GM12875 (cell line): ENCODE measurements around the gene FKBP1B.
"Not testable (repeated sequence)": the region's sequence is repeated elsewhere in the genome, so short reads cannot be mapped to it uniquely, and the experiment has no call there.

ENCODE experiments used
- H3K4me3 ChIP-seq: one replicate; pipeline ENCODE4 v1.5.1; 2011; ENCODE audit warnings: low read depth, low read length, control low read depth
- TF ChIP-seq, protein P1 (sequence below): IDR thresholded peaks from 2 replicates; pipeline ENCODE4 v1.5.1; 2011; ENCODE audit warnings: low read depth, mild to moderate bottlenecking, control low read depth, inconsistent platforms, low read length, moderate library complexity, borderline replicate concordance; ENCODE audit not compliant: insufficient read depth

Gene FKBP1B

DNA sequence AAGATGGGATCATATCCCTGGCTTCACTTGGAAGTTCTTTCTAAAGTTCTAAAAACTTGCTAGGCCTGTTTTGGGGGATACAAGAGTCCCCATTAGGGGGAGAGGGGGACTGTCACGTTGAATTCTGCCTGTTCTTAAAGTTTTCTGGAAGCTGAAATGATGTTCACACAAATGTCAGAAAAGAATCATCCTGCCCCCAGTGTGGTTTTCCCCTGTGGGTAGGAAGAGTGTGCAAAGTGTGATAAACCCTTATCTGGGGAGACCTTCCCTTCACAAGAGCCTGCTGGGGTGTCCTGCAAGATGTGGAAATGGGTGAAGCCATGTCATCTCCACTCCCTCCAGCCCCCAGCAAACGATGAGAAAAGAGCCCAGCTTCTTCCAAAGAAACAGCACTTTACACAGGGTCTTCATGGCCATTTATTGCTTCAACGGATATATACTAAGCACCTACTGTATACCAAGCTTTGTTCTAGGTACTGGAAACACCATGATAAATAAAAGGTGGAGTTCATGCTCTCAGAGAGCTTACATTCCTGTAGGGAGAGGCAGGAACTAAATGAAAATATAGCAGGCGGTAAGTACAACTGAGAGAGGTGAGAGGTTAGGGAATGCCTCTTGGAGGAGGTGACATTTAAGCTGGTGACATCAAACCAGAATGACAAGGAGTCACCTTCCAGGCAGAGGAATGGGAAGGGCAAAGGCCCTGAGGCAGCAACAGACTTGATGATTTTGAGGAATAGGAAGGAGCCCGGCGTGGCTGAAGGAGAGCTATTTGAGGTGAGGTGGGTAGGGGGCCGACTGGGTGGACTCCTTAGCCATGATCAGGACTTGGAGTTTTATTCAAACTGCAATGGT, 38.1 kb upstream of the FKBP1B start:
- H3K4me3 ChIP-seq: no peak overlapping the region
- TF ChIP-seq, protein P1, sequence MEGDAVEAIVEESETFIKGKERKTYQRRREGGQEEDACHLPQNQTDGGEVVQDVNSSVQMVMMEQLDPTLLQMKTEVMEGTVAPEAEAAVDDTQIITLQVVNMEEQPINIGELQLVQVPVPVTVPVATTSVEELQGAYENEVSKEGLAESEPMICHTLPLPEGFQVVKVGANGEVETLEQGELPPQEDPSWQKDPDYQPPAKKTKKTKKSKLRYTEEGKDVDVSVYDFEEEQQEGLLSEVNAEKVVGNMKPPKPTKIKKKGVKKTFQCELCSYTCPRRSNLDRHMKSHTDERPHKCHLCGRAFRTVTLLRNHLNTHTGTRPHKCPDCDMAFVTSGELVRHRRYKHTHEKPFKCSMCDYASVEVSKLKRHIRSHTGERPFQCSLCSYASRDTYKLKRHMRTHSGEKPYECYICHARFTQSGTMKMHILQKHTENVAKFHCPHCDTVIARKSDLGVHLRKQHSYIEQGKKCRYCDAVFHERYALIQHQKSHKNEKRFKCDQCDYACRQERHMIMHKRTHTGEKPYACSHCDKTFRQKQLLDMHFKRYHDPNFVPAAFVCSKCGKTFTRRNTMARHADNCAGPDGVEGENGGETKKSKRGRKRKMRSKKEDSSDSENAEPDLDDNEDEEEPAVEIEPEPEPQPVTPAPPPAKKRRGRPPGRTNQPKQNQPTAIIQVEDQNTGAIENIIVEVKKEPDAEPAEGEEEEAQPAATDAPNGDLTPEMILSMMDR: no peak

DNA sequence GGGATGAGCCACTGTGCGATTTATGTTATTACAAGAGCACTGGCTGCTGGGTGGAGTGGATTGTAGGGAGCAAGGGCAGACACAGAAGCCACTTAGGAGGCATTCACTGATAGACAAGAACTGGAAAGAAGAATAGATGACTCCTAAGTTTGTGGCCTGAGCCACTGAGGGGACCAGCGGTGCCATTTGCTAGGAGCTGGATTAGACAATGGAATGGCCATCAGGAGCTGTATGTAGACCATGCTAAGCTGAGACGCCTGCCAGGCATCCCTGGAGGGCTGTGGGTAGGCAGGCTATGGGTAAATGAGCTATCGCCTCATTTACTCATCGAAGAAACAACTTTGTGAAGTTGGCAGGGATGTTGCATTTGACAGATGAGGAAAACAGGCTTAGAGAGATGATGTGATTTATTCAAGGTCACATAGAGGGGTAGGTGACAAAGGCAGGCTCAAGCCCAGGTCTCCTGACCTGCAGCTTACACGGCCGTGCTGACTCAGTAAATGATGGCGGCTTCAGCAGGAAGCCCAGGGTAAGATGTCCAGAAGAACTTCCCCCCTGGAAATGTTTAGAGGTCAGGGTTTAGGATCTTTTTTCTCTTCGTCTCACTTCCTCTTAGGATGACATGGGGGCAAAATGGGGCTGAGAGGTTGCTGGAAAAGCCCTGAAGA, 36.9 kb upstream of the FKBP1B start:
- TF ChIP-seq, protein P1: no peak
- no peak overlapping the region for H3K4me3 ChIP-seq

DNA sequence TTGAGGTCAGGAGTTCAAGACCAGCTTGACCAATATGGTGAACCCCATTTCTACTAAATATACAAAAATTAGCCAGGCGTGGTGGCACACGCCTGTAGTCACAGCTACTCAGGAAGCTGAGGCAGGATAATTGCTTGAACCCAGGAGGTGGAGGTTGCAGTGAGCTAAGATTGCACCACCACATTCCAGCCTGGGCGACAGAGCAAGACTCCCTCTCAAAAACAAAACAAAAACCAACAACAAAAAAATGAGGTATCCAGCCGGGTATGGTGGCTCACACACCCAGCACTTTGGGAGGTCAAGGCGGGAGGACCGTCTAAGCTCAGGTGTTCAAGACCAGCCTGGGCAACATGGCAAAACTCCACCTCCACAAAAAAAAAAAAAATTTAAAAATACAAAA, 34.6 kb upstream of the FKBP1B start:
- not testable (repeated sequence) for H3K4me3 ChIP-seq

DNA sequence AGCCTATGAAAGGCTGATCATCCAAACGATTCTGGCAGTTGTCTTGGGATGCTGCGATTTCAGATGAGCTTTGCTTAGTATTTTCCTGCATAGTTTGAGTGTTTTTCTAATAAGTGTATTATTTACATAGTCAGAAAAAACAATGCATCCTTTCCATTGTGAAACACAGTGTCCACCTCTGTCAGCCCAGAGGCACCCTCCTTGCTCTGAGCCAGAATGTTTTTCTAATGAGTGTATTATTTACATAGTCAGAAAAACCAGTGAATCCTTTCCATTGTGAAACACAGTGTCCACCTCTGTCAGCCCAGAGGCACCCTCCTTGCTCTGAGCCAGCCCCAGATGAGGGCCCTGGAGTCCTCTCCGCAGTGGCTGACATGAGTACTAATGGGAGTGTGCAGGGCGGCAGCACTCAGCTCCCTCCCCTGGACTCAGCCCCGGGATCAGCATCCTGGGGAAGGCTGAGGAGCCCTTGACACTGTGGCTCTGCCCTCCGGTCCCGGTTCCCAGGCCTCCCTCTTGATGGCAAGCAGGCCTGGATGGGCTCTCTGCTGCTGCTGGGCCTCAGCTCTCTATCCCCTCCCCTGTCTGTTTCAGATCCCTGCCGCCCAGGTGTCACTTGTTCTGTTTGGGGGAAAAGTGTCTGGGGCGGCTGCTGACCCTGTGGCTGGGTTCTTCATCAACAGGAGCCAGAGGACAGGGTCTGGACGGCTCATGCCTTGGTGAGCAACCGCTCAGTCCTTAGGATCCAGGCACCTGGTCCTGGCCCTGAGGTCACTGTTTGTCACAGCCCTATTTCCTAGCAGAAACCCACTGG, 33.8 kb upstream of the FKBP1B start:
- TF ChIP-seq, protein P1: no peak
- H3K4me3 ChIP-seq: no peak overlapping the region

DNA sequence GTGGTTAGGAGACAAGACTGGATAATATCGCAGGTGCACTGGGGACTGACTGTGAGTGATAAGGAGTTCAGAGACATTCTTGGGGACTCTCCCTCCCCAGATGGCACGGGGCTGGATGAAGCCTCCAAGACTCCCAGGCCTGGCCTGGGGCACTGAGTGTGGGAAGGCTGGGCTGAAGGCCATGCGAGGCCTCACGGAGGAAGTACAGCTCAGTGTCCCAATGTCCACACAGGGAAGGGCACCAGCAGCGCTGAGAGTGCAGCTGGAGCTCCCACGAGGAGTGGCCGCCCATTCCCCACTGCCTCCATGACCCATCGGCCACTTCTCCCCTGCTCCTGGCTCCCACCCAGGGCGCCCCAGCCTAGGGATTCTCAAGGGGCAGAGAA, 33.2 kb upstream of the FKBP1B start:
- TF ChIP-seq, protein P1: no peak
- no peak overlapping the region for H3K4me3 ChIP-seq

DNA sequence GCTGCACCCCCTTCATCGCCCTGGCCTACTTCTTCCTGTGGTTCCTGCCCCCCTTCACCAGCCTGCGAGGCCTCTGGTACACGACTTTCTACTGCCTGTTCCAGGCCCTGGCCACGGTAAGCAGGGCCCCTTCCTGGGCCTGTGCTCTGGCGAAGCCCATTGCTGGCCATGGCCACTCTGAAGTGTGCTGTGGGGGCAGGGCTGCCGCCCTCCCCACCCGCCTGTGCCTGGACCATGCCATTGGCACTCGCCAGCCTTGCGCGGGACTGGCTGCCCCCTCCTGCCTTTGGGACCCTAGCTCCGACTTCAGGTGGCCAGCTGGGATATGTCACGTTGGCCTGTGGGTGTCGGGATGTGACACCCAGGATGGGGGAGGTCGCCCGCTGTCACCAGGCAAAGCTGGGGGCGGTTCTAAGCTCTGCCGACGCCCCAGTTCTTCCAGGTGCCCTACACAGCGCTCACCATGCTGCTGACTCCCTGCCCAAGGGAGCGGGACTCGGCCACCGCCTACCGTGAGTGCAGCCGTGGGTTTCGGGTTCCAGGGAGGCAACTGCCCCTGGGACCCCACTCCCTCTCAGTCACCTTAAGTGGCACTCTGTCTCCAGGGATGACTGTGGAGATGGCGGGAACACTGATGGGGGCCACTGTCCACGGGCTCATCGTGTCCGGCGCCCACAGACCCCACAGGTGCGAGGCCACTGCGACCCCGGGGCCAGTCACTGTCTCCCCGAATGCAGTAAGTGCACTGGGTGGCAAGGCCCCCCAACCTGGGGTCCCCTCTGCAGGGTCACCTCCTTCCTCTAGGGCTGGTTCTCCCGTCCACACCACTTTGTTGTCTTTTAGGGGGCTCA, 32.5 kb upstream of the FKBP1B start:
- TF ChIP-seq, protein P1: no peak
- no peak overlapping the region for H3K4me3 ChIP-seq

DNA sequence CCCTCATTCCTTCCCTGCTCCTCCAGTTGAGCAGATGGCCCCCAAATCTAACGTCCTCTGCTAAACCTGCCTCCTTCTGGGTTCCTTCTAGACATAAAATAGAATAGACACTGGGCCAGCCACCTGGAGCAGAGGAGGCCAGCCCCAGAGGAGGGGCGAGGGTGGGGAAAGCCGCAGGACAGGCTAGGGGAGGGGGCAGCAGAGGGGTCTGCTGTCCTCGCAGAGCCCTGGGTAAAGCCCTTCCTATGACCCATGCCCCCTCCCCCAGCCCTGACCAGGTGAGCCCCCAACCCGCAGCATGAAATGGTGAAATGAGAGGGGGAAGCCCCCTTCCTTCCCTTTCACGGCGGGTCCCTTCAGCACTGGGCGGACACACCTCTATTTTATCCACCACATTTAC, 31.8 kb upstream of the FKBP1B start:
- no peak overlapping the region for H3K4me3 ChIP-seq
- TF ChIP-seq, protein P1: no peak
